Islet of Langerhans (tissue), 1 donor: ENCODE results near the gene HOXA11.

Experiments
- FAIRE-seq: peaks from one replicate; lab custom pipeline; 2011; peaks lifted over from hg19 to GRCh38; lab: Jason Lieb, UNC

Gene HOXA11

GRCh38 chr7:27205325-27206280 is 20.6 kb upstream of the HOXA11 start:
- no peak for FAIRE-seq

- no peak for FAIRE-seq
Measured at GRCh38 chr7:27204851-27205322, 19.9 kb upstream of the HOXA11 start.

DNA sequence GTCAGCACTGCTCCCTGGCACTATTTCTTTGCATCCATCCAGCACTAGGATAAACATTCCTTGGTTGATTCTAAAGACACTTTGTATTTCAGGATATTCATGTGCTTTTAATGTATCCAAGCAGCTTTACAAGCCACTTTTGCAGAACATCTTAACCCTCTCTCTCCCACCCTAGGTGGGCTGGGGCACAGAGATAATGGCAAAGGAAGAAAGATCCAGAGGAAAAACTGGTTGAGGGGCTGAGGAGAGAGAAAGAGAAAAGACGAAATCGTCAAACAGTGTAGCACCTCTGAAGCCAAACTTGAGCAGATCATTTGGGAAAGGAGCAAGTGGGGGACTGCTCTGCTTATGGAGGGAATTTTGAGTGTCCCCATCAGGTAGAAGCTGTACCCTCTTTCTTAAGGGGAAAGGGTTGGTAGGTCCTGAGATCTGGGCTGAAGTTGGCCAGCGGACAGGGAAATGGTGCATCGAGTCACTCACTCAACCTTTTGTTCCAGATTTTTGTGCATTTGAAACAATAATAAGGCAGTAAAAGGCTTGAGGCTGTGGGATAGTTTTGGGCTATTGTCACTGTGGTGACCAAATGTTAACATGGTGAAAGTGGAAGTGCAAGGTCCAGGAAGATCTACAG is 19.0 kb upstream of the HOXA11 start:
- FAIRE-seq, result no peak

DNA sequence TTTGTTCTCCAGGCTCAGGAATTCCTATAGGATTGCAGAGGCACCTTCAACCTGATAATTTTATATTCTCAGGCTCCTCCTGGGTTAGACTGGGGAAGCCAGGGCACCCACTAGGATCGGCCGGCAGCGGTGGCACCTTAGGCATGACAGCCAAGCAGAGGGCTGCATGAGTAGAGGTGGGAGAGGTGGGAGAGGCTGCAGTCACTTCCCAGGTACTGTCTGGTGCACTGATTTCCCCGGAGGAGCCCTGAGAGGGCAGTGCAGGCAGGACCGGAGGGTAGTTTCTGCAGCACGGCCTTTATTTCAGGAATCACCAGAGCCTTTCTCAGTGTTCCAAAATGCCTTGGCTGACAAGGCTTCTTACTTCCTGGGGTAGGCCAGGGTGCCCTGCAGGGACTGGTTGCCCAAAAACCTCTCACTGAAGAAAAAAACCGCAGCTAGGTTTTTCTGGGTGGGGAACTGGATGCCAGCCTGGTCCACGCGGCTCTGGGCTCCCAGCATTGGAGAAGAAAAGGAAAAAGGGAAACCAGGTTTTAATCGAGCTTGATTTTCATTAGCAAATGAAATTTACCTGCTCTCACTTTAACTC is 18.4 kb upstream of the HOXA11 start:
- no peak for FAIRE-seq

- no peak for FAIRE-seq
Measured at GRCh38 chr7:27202862-27203134, 17.8 kb upstream of the HOXA11 start.

GRCh38 chr7:27202018-27202861 is 17.2 kb upstream of the HOXA11 start:
- no peak for FAIRE-seq

GRCh38 chr7:27201580-27202017 is 16.6 kb upstream of the HOXA11 start:
- FAIRE-seq, result no peak

- FAIRE-seq, result no peak
Measured at GRCh38 chr7:27200761-27201579, 15.9 kb upstream of the HOXA11 start.

DNA sequence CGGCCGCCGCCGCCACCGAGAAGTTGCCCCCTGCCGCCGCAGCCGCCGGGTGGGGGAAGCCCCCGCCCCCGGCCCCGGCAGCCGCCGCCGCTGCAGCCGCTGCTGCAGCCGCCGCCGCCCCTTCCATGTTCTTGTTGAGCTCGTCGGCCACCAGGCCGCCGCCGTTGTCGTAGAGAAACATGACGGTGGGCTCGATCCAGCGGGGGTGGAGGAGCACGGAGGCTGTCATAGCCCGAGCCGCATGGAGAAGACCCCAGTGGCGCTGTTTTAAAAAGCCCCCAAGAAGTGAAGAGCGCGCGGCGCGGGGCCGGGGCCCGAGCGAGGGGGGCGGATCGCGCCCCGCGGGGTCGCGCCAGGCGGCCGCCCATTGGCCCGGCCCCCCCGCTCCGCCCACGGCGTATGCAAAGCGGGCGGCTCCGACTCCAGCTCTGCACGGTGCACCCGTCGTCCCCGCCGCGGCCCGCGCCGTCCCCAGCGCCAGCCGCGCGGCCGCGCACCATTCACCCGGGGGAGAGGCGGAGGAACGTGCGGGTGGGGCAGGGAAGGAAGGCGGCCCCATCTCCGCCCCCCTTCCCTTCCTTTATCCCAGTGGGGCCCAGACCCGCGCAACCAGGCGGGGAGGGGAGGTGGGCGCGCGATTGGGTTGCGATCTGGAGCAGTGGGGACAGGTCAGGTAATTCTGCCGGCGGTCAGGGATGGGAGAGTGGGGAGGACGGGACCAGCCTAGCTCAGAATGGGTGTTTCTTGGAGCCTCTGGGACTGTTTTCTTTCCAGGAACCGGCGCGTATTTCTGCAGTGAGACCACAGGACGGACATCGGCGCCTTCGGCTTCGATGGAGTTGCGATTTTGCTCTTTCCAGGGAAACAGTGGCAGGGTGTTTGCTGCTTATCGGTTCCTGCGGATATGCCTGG is 15.1 kb upstream of the HOXA11 start, which contains the start of gene HOXA13:
HOXA13 (minus strand) TSS at position 243 of the 912 bp plus-strand sequence; CDS start at position 229, 14 bp downstream.
- FAIRE-seq, result no peak

DNA sequence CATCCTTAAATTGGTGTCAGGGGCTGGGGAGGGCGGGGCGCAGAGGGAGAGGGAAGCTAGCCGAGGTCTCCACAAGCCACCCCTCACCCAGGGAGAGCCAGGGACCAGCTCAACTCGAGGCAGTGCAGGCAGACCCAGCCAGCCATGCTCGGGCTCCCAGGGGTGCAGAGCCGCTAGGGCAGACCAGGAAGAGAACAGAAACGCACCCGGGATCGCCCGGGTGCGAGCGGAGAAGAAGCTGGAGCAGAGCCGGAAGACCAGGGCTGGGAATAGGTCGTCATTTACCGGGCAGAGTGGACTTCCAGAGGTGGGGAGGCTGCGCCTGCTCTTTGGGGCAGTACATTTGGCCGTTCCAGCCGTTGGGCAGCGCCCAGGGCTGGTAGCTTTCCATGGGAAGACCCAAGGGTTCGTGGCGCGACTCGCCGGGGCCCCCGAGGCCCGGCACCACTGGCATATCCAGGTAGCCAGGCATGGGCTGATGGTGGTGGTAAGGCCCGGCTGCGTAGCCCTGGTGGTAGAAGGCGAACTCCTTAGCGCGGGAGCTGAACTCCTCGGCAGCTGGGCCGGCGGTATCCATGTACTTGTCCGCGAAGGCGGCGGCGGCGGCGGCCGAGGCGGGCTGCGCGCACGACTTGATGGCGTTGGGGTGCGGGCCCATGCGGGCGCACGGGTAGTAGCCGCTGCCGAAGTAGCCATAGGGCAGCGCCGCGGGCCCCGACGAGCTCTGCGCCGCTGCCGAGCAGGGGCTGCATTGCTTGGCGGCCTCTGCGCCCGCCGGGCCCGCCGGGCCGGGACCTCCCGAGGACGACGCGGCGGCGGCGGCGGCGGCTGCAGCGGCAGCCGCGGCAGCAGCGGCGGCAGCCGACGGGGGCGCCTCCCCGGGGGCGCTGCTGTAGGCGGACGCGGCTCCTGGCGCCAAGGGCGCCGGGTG is 14.1 kb upstream of the HOXA11 start:
- no peak for FAIRE-seq

- FAIRE-seq, result no peak
Measured at GRCh38 chr7:27198138-27198841, 13.3 kb upstream of the HOXA11 start.

GRCh38 chr7:27197137-27198042 is 12.4 kb upstream of the HOXA11 start:
- FAIRE-seq, result no peak

DNA sequence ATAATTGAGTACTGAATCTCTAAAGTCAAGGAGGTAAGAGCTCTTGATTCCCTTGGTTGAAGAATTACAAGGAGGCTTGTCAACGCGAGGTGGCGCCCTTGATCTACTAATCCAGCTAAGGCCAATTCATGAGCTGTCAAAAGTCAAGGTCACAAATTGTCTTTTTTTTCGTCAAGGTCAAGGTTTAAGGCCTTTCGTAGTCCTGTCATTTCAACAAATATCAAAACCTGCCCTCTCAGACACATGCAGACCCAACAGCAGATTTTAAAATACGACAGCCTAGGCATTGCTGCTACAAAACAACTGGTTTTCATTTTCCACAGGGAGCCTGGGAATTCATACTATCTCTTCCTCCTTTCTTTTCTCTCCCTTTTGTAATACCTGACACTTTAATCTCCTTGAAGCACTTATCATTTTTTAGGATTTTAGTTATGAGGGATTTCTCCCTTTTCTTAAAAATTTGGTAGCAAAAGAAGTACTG is 11.3 kb upstream of the HOXA11 start:
- FAIRE-seq, result peak; percentile 95

- FAIRE-seq, result no peak
Measured at GRCh38 chr7:27194686-27195379, 9.8 kb upstream of the HOXA11 start.

DNA sequence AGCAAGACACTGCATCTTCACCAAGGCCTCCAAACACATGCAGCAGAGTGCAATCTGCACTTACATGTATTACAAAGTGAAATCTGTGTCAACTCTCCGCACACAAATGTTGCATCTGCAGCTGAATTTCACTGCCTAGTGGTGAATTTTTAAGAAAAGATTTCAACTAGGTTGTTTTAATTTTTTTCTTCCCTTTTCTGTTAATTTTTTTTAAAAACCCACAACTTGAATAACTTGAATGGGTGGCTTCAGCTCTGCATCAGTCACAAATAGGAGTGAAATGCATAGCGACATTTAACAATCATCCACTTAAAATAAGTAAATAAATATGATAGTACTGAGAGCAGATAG is 8.9 kb upstream of the HOXA11 start:
- no peak for FAIRE-seq

DNA sequence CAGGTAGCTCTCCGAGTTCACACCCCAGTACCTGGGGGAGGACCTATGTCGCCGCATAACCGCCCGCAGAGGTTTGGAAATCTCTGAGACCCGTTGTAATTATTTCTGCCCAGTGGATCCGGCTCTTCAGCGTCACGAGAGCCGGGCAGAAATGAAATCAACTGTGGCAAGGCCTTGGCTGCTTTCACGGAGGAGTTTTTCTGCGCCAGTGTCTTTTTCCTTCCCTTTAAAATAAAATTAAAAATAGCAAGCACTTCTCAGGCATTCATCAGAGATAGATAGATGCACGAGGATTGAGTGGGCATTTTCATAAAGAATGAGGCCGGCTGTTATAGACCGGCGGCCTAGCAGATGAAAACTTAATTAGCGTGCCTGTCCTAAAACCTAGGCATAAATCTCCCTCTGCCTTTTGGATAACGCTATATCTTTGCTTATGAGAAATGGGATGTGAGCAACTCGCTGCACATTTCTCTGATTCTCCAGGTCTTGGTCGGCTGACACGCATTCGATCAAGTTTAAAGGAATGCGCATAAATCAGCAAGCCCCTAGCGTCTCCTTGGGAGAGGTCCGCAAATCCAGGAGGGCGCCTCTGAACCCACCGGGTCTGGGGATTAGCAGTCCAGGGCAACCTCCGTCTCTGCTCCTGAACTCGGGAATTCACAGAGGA is 8.4 kb upstream of the HOXA11 start:
- FAIRE-seq, result no peak
